Testis (tissue), 3 donors: Measurements from ENCODE around the gene RPL10. TPM values are rescaled to one million over a fixed set of nuclear protein-coding genes. Genes with fewer than 3 reads are reported as not detected.

Experiments used
- DNase-seq: peaks from one replicate; pipeline ENCODE4 v3.0.0-alpha.2; 2019
- H3K27ac ChIP-seq, 2 donors: fragments of 200-600 bp; sonication (generic); one replicate each; pipeline ENCODE4 v1.5.1; 2019
- H3K27me3 ChIP-seq: fragments of 200-600 bp; sonication (generic); one replicate; pipeline ENCODE4 v1.5.1; 2019
- H3K36me3 ChIP-seq: fragments of 200-600 bp; sonication (generic); one replicate; pipeline ENCODE4 v1.5.1; 2017; ENCODE audit warnings: low read depth; ENCODE audit errors: missing control alignments
- H3K4me1 ChIP-seq: fragments of 200-600 bp; sonication (generic); one replicate; pipeline ENCODE4 v1.5.1; 2019
- H3K4me3 ChIP-seq, 2 donors: fragments of 200-600 bp; sonication (generic); one replicate each; pipeline ENCODE4 v1.5.1; 2017 to 2019
- H3K9me3 ChIP-seq: fragments of 200-600 bp; sonication (generic); one replicate; pipeline ENCODE4 v1.5.1; 2017
- POLR2A ChIP-seq: fragments of 450-650 bp; IDR thresholded peaks from one replicate; pipeline ENCODE4 v1.6.1; 2017; ENCODE audit warnings: antibody characterized with exemption, mild to moderate bottlenecking, moderate library complexity
- WGBS, 2 donors: methylation state at CpG; one replicate each; pipeline ENCODE4 v1.1.5; 2018; 5-methylcytosine and 5-hydroxymethylcytosine counted together
- intact Hi-C: fragments of 100-400 bp; cut with DNase I; formaldehyde crosslinking; loops from one replicate; pipeline ENCODE4 v1.15.1; 2023; ENCODE audit warnings: low total_unique reads
- polyA plus RNA-seq: library from polyadenylated mRNA; stranded (reverse); fragments of 350-450 nt; fragmentation: Illumina TruSeq; extraction: RNeasy Lipid Tissue Mini Kit (QIAGEN cat#74804); gene quantifications from one replicate; pipeline ENCODE4 v1.2.3, GENCODE V29; 2014; ENCODE audit warnings: low read depth, low replicate concordance; ENCODE audit not compliant: insufficient read depth
- total RNA-seq, 2 donors: library from RNA; depleted of rRNA; stranded (reverse); fragments of >200 nt; gene quantifications; one replicate each; pipeline ENCODE4 v1.2.3, GENCODE V29; 2016
- TF ChIP-seq, protein P1 (sequence below), 3 experiments: fragments of 450-650 bp in 2 of 3; fragments of 200-600 bp in 1 of 3; sonication (generic) in 1 of 3; IDR thresholded peaks; one replicate each; pipeline ENCODE4 v1.5.1; 2016 to 2019; ENCODE audit warnings: antibody characterized with exemption in 3 of 3, mild to moderate bottlenecking in 2 of 3, moderate library complexity in 1 of 3

RPL10 gene
- total and polyA plus RNA-seq, 3 donors from 2014 or later: 925 to 1,913 (median 1,423) TPM

DNA sequence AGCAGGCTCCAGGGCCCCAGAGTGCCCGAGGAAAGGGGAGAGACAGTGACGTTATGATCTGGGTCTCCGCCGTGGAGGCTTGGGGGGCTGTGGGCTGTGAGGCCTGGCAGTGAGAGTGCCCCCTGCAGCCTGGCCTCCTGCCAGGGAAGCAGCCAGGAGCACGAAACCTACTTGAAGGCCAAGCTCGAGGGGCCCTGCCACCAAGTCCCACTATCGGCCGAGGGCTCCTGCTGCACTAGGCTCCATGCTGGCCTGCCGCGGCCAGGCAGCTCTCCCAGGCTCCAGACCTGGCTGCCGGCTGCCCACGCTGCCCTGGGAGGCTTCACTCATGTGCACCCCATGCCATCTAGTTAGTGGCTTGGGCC is 42.4 kb upstream of the RPL10 start:
- no peaks in the 10 kb centered on the region for H3K4me1 ChIP-seq
- H3K36me3 ChIP-seq: no peaks in the 10 kb centered on the region

DNA sequence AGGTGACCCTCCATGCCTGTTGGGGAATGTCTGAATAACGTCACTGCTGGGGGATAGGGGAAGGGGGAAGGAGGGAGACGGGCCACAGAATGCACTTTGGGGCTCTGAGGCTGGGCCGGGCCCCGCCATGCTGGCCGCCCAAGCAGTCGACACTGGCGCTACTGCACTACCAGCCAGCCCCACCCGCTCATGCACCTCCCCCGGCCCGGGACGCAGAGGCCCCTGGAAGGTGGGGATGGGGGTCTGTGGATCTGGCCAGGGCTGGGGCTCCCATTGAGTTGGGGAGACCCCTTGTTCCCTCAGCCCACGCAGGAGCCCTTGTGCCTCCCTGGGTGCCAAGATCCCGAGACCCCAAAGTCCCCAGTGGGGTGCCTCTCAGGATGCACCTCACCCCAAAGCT is 41.6 kb upstream of the RPL10 start:
- TF ChIP-seq POLR2A: no peak
- TF ChIP-seq, protein P1, sequence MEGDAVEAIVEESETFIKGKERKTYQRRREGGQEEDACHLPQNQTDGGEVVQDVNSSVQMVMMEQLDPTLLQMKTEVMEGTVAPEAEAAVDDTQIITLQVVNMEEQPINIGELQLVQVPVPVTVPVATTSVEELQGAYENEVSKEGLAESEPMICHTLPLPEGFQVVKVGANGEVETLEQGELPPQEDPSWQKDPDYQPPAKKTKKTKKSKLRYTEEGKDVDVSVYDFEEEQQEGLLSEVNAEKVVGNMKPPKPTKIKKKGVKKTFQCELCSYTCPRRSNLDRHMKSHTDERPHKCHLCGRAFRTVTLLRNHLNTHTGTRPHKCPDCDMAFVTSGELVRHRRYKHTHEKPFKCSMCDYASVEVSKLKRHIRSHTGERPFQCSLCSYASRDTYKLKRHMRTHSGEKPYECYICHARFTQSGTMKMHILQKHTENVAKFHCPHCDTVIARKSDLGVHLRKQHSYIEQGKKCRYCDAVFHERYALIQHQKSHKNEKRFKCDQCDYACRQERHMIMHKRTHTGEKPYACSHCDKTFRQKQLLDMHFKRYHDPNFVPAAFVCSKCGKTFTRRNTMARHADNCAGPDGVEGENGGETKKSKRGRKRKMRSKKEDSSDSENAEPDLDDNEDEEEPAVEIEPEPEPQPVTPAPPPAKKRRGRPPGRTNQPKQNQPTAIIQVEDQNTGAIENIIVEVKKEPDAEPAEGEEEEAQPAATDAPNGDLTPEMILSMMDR (IDR thresholded peaks at IDR 0.05): no peak
- no peaks in the 10 kb centered on the region for H3K27me3 ChIP-seq
- no peaks in the 10 kb centered on the region for H3K36me3 ChIP-seq
- H3K4me1 ChIP-seq: no peaks in the 10 kb centered on the region
- DNase-seq: no peak
- H3K9me3 ChIP-seq: no peaks in the 10 kb centered on the region
- intact Hi-C loops: no loop called here
- 78% methylated on average over 11 of the region's 13 CpGs; no CpG with 5 or more reads in 1 of the 2 donors for WGBS, 2 donors
- H3K4me3 ChIP-seq: no peak overlapping the region
- H3K27ac ChIP-seq: no peak overlapping the region

More for the DNA sequence above, 42.4 kb upstream of the RPL10 start:
- no peak overlapping the region for H3K4me3 ChIP-seq
- WGBS, 2 donors: 74% methylated on average over 6 of the region's 12 CpGs; no CpG with 5 or more reads in 1 of the 2 donors
- no peak for DNase-seq
- no peak for TF ChIP-seq POLR2A
- TF ChIP-seq, protein P1 (IDR thresholded peaks at IDR 0.05): no peak
- intact Hi-C loops: no loop called here
- H3K9me3 ChIP-seq: no peaks in the 10 kb centered on the region
- no peak overlapping the region for H3K27ac ChIP-seq
- H3K27me3 ChIP-seq: no peaks in the 10 kb centered on the region

DNA sequence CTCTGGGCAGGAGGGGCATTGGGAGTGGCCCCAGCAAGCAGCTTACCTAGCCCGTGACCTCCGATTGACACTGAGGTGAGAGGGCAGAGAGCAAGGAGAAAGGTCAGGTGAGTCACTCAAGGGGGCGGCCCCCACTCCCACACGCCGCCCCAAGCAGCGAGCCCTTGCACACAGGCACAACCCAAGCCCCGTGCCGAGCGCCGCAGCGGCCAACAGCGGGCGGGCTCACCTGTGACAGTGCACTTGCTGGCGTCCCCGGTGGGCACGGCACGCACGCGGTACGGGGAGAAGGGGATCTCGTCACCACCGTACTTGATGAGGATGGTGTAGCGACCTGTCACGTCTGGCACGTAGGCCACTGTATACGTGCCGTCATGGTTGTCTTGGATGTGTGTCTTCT is 41.0 kb upstream of the RPL10 start:
- H3K9me3 ChIP-seq: no peaks in the 10 kb centered on the region
- intact Hi-C loops: no loop called here
- H3K27me3 ChIP-seq: no peaks in the 10 kb centered on the region
- DNase-seq: no peak
- 88% methylated on average over 21 of the region's 27 CpGs; no CpG with 5 or more reads in 1 of the 2 donors for WGBS, 2 donors
- H3K36me3 ChIP-seq: no peaks in the 10 kb centered on the region
- H3K27ac ChIP-seq: no peak overlapping the region
- no peak overlapping the region for H3K4me3 ChIP-seq
- no peak for TF ChIP-seq POLR2A
- TF ChIP-seq, protein P1 (IDR thresholded peaks at IDR 0.05): no peak
- no peaks in the 10 kb centered on the region for H3K4me1 ChIP-seq

DNA sequence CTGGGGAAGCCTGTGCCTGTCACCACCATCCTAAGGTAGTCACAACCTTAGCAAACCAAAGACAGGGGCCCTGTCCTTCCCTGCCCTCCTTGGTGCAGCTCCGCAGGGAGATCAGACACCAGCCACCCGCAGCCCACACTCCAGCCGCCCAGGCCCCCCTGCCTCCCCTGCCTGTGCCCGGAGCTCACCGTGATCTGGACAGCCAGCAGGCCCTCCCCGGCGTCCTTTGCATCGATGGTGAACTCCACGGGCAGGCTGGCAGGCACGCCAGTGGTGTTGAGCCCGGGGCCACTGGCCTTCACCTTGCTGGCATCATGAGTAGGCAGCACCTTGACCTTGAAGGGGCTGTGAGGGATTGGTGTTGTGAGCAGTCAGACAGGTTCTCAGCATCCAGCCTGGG is 40.2 kb upstream of the RPL10 start:
- 83% methylated on average over 11 of the region's 11 CpGs; no CpG with 5 or more reads in 1 of the 2 donors for WGBS, 2 donors
- Histone ChIP-seq H3K4me3 (no peak overlapping the region), H3K27ac (no peak overlapping the region), H3K27me3 (no peaks in the 10 kb centered on the region), H3K4me1 (no peaks in the 10 kb centered on the region), H3K36me3 (no peaks in the 10 kb centered on the region), H3K9me3 (no peaks in the 10 kb centered on the region)
- DNase-seq: no peak
- TF ChIP-seq, protein P1 (IDR thresholded peaks at IDR 0.05): no peak
- TF ChIP-seq POLR2A: no peak
- intact Hi-C loops: no loop called here

DNA sequence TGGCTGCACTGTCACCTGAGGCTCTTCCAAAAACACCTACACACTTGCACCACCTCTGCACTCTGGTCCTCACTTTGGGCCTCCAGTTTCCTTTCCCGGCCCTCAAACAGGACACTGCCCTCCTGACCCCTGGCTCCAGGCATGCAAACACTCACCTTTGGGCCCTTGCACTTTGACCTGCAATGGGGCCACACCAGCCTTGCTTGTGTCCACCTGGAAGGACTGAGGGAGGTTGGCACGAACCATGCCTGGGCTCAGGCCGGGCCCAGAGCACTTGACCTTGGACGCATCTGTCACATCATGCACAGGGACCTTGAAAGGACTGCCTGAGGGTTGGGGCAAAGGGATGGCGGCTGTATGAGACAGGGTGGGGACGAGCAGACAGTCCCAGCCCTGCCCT is 39.3 kb upstream of the RPL10 start:
- no peak for DNase-seq
- 32% methylated on average over 3 of the region's 6 CpGs; no CpG with 5 or more reads in 1 of the 2 donors for WGBS, 2 donors
- intact Hi-C loops: no loop called here
- H3K27me3 ChIP-seq: no peaks in the 10 kb centered on the region
- H3K36me3 ChIP-seq: no peaks in the 10 kb centered on the region
- H3K27ac ChIP-seq: no peak overlapping the region
- no peaks in the 10 kb centered on the region for H3K4me1 ChIP-seq
- no peaks in the 10 kb centered on the region for H3K9me3 ChIP-seq
- TF ChIP-seq POLR2A: no peak
- TF ChIP-seq, protein P1 (IDR thresholded peaks at IDR 0.05): no peak
- no peak overlapping the region for H3K4me3 ChIP-seq
